RWPE2 (cell line): ENCODE data around the gene HMGXB4.

ENCODE experiments used
- ATAC-seq: fragments of 200-7000 bp; cut with Tn5 transposase; 3 replicates; pipeline ENCODE4 v1.9.1; 2021; ENCODE audit warnings: low read depth
- DNase-seq: peaks from one replicate; pipeline ENCODE4 v3.0.0-alpha.2; 2020; ENCODE audit warnings: low spot score
- H3K27ac ChIP-seq: fragments of 450-650 bp; 2 replicates; pipeline ENCODE4 v1.5.1; 2017; ENCODE audit warnings: mild to moderate bottlenecking; ENCODE audit not compliant: poor library complexity, severe bottlenecking
- H3K27me3 ChIP-seq: fragments of 250-450 bp; sonication (Bioruptor Pico); 2 replicates; pipeline ENCODE4 v1.5.1; 2021; ENCODE audit warnings: mild to moderate bottlenecking, moderate library complexity; ENCODE audit not compliant: insufficient read depth, poor library complexity, severe bottlenecking
- H3K36me3 ChIP-seq: fragments of 250-450 bp; sonication (Bioruptor Pico); 2 replicates; pipeline ENCODE4 v1.5.1; 2020; ENCODE audit warnings: low read depth, mild to moderate bottlenecking, moderate library complexity
- H3K4me1 ChIP-seq: fragments of 250-450 bp; sonication (Bioruptor Pico); 2 replicates; pipeline ENCODE4 v1.5.1; 2021; ENCODE audit warnings: mild to moderate bottlenecking, moderate library complexity; ENCODE audit not compliant: insufficient read depth, poor library complexity, severe bottlenecking
- H3K4me3 ChIP-seq: fragments of 250-450 bp; sonication (Bioruptor Pico); 2 replicates; pipeline ENCODE4 v1.5.1; 2021; ENCODE audit warnings: mild to moderate bottlenecking, moderate library complexity; ENCODE audit not compliant: severe bottlenecking
- H3K9me3 ChIP-seq: fragments of 250-450 bp; sonication (Bioruptor Pico); 2 replicates; pipeline ENCODE4 v1.5.1; 2021; ENCODE audit warnings: mild to moderate bottlenecking, moderate library complexity; ENCODE audit not compliant: severe bottlenecking
- TF ChIP-seq, protein P1 (sequence below): fragments of 450-650 bp; IDR thresholded peaks from one replicate; pipeline ENCODE4 v1.5.1; 2017; ENCODE audit warnings: mild to moderate bottlenecking, moderate library complexity; ENCODE audit not compliant: poor library complexity, severe bottlenecking

HMGXB4 gene

DNA sequence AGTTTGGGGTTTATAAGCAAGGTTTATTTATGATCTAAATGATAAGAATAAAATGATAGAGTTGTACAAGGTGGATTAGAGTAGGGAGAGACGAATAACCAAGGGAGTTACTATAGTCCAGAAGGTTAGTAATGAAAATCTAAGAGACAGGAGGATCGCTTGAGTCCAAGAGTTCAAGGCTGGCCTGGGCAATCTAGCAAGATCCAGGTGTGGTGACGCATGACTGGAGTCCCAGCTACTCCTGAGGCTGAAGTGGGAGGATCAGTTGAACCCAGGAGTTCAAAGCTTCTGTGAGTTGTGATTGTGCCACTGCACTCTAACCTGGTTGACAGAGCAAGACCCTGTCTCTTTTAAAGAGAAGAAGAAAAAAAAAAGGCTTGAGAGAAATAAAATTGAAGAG lies 12.3 kb downstream of the HMGXB4 start:
- no peak overlapping the region for H3K27ac ChIP-seq
- peaks cover 97% of the 10 kb centered on the region for H3K36me3 ChIP-seq
- TF ChIP-seq, protein P1, sequence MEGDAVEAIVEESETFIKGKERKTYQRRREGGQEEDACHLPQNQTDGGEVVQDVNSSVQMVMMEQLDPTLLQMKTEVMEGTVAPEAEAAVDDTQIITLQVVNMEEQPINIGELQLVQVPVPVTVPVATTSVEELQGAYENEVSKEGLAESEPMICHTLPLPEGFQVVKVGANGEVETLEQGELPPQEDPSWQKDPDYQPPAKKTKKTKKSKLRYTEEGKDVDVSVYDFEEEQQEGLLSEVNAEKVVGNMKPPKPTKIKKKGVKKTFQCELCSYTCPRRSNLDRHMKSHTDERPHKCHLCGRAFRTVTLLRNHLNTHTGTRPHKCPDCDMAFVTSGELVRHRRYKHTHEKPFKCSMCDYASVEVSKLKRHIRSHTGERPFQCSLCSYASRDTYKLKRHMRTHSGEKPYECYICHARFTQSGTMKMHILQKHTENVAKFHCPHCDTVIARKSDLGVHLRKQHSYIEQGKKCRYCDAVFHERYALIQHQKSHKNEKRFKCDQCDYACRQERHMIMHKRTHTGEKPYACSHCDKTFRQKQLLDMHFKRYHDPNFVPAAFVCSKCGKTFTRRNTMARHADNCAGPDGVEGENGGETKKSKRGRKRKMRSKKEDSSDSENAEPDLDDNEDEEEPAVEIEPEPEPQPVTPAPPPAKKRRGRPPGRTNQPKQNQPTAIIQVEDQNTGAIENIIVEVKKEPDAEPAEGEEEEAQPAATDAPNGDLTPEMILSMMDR = no peak
- ATAC-seq = no peak
- H3K4me1 ChIP-seq = no peaks in the 10 kb centered on the region
- H3K9me3 ChIP-seq = no peaks in the 10 kb centered on the region
- H3K4me3 ChIP-seq = no peak overlapping the region
- no peak for DNase-seq
- H3K27me3 ChIP-seq = no peaks in the 10 kb centered on the region

- Histone ChIP-seq H3K27me3 (no peaks in the 10 kb centered on the region), H3K4me3 (no peak overlapping the region), H3K9me3 (no peaks in the 10 kb centered on the region), H3K36me3 (peaks cover 80% of the 10 kb centered on the region), H3K27ac (no peak overlapping the region), H3K4me1 (no peaks in the 10 kb centered on the region)
- peak; percentile 33; the same call in 1 of the 3 replicates for ATAC-seq
- TF ChIP-seq, protein P1 = no peak
- no peak for DNase-seq
Measured at GRCh38 chr22:35274154-35274871, 17.0 kb downstream of the HMGXB4 start.

GRCh38 chr22:35275580-35275979 lies 18.3 kb downstream of the HMGXB4 start:
- Histone ChIP-seq H3K36me3 (peaks cover 68% of the 10 kb centered on the region), H3K4me3 (no peak overlapping the region), H3K9me3 (no peaks in the 10 kb centered on the region), H3K27me3 (no peaks in the 10 kb centered on the region), H3K4me1 (no peaks in the 10 kb centered on the region), H3K27ac (no peak overlapping the region)
- DNase-seq = no peak
- TF ChIP-seq, protein P1 = no peak
- peak; percentile 36; the same call in 2 of the 3 replicates for ATAC-seq

GRCh38 chr22:35276019-35276418 lies 18.7 kb downstream of the HMGXB4 start:
- Histone ChIP-seq H3K4me3 (no peak overlapping the region), H3K4me1 (no peaks in the 10 kb centered on the region), H3K27me3 (no peaks in the 10 kb centered on the region), H3K27ac (no peak overlapping the region), H3K9me3 (no peaks in the 10 kb centered on the region), H3K36me3 (peaks cover 68% of the 10 kb centered on the region)
- DNase-seq = no peak
- TF ChIP-seq, protein P1 = no peak
- ATAC-seq = no peak

GRCh38 chr22:35288116-35288515 lies 30.8 kb downstream of the HMGXB4 start:
- no peak for ATAC-seq
- TF ChIP-seq, protein P1 = no peak
- H3K27me3 ChIP-seq = no peaks in the 10 kb centered on the region
- no peak for DNase-seq
- no peaks in the 10 kb centered on the region for H3K4me1 ChIP-seq
- H3K4me3 ChIP-seq = no peak overlapping the region
- H3K27ac ChIP-seq = no peak overlapping the region
- H3K36me3 ChIP-seq = peaks cover 94% of the 10 kb centered on the region
- no peaks in the 10 kb centered on the region for H3K9me3 ChIP-seq
